ENCODE measurements around the gene PIK3IP1.

PIK3IP1 gene

DNA sequence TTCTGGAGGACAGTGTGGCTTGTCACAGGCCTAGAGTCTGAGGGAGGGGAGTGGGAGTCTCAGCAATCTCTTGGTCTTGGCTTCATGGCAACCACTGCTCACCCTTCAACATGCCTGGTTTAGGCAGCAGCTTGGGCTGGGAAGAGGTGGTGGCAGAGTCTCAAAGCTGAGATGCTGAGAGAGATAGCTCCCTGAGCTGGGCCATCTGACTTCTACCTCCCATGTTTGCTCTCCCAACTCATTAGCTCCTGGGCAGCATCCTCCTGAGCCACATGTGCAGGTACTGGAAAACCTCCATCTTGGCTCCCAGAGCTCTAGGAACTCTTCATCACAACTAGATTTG lies 13.0 kb downstream of the PIK3IP1 start:
- Histone ChIP-seq H3K27me3 (ENCODE audit: control insufficient read depth, low read length) (no peaks in the 10 kb centered on the region), H3K27ac (ENCODE audit: low read depth, low read length) (no peak overlapping the region), H3K9me2 (replicated peaks; ENCODE audit: control insufficient read depth, low read length) (no peaks in the 10 kb centered on the region), H3K4me2 (ENCODE audit: low read length) (no peak overlapping the region), H3F3A (ENCODE audit: control insufficient read depth, insufficient read depth) (0 out of 2 replicates have a peak, but pooled peaks cover 3% of the 10 kb centered on the region), H4K20me1 (ENCODE audit: control insufficient read depth, insufficient read depth, low read depth, low read length) (no peaks in the 10 kb centered on the region), H3K36me3 (ENCODE audit: control insufficient read depth, low read length) (peaks cover 80% of the 10 kb centered on the region), H3K4me1 (ENCODE audit: control insufficient read depth, low read length) (peaks cover under 1% of the 10 kb centered on the region), H3K4me3 (ENCODE audit: low read length) (no peak overlapping the region), H3K9me3 (ENCODE audit: control insufficient read depth, insufficient read depth, low read length) (no peaks in the 10 kb centered on the region), H3K79me2 (ENCODE audit: control insufficient read depth, low read length) (no peaks in the 10 kb centered on the region)
- no peak for TF ChIP-seq CTCF (IDR thresholded peaks at IDR 0.05; ENCODE audit: low read depth, low read length, poor library complexity, severe bottlenecking)
- no peak for TF ChIP-seq EZH2phosphoT487 (IDR thresholded peaks at IDR 0.05; ENCODE audit: borderline replicate concordance, low read length)

DNA sequence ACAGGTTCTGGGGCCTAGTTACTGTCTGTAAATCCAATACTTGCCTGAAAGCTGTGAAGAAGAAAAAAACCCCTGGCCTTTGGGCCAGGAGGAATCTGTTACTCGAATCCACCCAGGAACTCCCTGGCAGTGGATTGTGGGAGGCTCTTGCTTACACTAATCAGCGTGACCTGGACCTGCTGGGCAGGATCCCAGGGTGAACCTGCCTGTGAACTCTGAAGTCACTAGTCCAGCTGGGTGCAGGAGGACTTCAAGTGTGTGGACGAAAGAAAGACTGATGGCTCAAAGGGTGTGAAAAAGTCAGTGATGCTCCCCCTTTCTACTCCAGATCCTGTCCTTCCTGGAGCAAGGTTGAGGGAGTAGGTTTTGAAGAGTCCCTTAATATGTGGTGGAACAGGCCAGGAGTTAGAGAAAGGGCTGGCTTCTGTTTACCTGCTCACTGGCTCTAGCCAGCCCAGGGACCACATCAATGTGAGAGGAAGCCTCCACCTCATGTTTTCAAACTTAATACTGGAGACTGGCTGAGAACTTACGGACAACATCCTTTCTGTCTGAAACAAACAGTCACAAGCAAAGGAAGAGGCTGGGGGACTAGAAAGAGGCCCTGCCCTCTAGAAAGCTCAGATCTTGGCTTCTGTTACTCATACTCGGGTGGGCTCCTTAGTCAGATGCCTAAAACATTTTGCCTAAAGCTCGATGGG lies 13.5 kb downstream of the PIK3IP1 start:
- H3K27ac ChIP-seq (ENCODE audit: low read depth, low read length): no peak overlapping the region
- no peaks in the 10 kb centered on the region for H3K27me3 ChIP-seq (ENCODE audit: control insufficient read depth, low read length)
- H4K20me1 ChIP-seq (ENCODE audit: control insufficient read depth, insufficient read depth, low read depth, low read length): no peaks in the 10 kb centered on the region
- H3K9me2 ChIP-seq (replicated peaks; ENCODE audit: control insufficient read depth, low read length): no peaks in the 10 kb centered on the region
- H3K36me3 ChIP-seq (ENCODE audit: control insufficient read depth, low read length): peaks cover 81% of the 10 kb centered on the region
- 0 out of 2 replicates have a peak, but pooled peaks cover 3% of the 10 kb centered on the region for H3F3A ChIP-seq (ENCODE audit: control insufficient read depth, insufficient read depth)
- H3K4me1 ChIP-seq (ENCODE audit: control insufficient read depth, low read length): no peaks in the 10 kb centered on the region
- no peak overlapping the region for H3K4me3 ChIP-seq (ENCODE audit: low read length)
- H3K79me2 ChIP-seq (ENCODE audit: control insufficient read depth, low read length): no peaks in the 10 kb centered on the region
- H3K9me3 ChIP-seq (ENCODE audit: control insufficient read depth, insufficient read depth, low read length): no peaks in the 10 kb centered on the region
- TF ChIP-seq CTCF (IDR thresholded peaks at IDR 0.05; ENCODE audit: low read depth, low read length, poor library complexity, severe bottlenecking) (no peak), EZH2phosphoT487 (IDR thresholded peaks at IDR 0.05; ENCODE audit: borderline replicate concordance, low read length) (no peak)
- no peak overlapping the region for H3K4me2 ChIP-seq (ENCODE audit: low read length)

- Histone ChIP-seq H3F3A (ENCODE audit: control insufficient read depth, insufficient read depth) (0 out of 2 replicates have a peak, but pooled peaks cover 3% of the 10 kb centered on the region), H3K4me2 (ENCODE audit: low read length) (no peak overlapping the region), H3K79me2 (ENCODE audit: control insufficient read depth, low read length) (no peaks in the 10 kb centered on the region), H3K9me2 (replicated peaks; ENCODE audit: control insufficient read depth, low read length) (no peaks in the 10 kb centered on the region), H3K27me3 (ENCODE audit: control insufficient read depth, low read length) (no peaks in the 10 kb centered on the region), H3K27ac (ENCODE audit: low read depth, low read length) (no peak overlapping the region), H3K4me1 (ENCODE audit: control insufficient read depth, low read length) (no peaks in the 10 kb centered on the region), H4K20me1 (ENCODE audit: control insufficient read depth, insufficient read depth, low read depth, low read length) (no peaks in the 10 kb centered on the region), H3K9me3 (ENCODE audit: control insufficient read depth, insufficient read depth, low read length) (no peaks in the 10 kb centered on the region), H3K36me3 (ENCODE audit: control insufficient read depth, low read length) (peaks cover 81% of the 10 kb centered on the region), H3K4me3 (ENCODE audit: low read length) (no peak overlapping the region)
- TF ChIP-seq EZH2phosphoT487 (IDR thresholded peaks at IDR 0.05; ENCODE audit: borderline replicate concordance, low read length): no peak
- no peak for TF ChIP-seq CTCF (IDR thresholded peaks at IDR 0.05; ENCODE audit: low read depth, low read length, poor library complexity, severe bottlenecking)
Observed at GRCh38 chr22:31278151-31278621, 14.1 kb downstream of the PIK3IP1 start.
